GM23338 (cell line): Measurements from ENCODE around the gene KCNIP3. TPM values are rescaled to one million over a fixed set of nuclear protein-coding genes. Genes with fewer than 3 reads are reported as not detected.

Source experiments
- ATAC-seq: fragments of 200-7000 bp; cut with Tn5 transposase; 3 replicates; pipeline ENCODE4 v1.9.1; 2020
- DNase-seq: peaks from one replicate; pipeline ENCODE4 v3.0.0-alpha.2; 2015; ENCODE audit warnings: low spot score
- H2AFZ ChIP-seq: fragments of 200-600 bp; sonication (generic); 2 replicates; pipeline ENCODE4 v1.8.0; 2016; ENCODE audit warnings: antibody characterized with exemption, mild to moderate bottlenecking, moderate library complexity
- H3F3A ChIP-seq: fragments of 200-600 bp; sonication (generic); replicated peaks from 2 replicates; pipeline ENCODE4 v1.8.0; 2017; ENCODE audit warnings: antibody characterized with exemption, mixed run types, low read depth
- H3K27ac ChIP-seq: fragments of 200-600 bp; sonication (generic); 2 replicates; pipeline ENCODE4 v1.6.1; 2016; ENCODE audit warnings: low read depth
- H3K27me3 ChIP-seq: fragments of 200-600 bp; sonication (generic); 2 replicates; pipeline ENCODE4 v1.8.0; 2016; ENCODE audit warnings: mild to moderate bottlenecking, mixed run types, moderate library complexity; ENCODE audit not compliant: insufficient read depth
- H3K36me3 ChIP-seq: fragments of 200-600 bp; sonication (generic); 2 replicates; pipeline ENCODE4 v1.8.0; 2016; ENCODE audit warnings: mild to moderate bottlenecking; ENCODE audit not compliant: insufficient read depth
- H3K4me1 ChIP-seq: fragments of 200-600 bp; sonication (generic); 2 replicates; pipeline ENCODE4 v1.8.0; 2016; ENCODE audit warnings: mild to moderate bottlenecking, moderate library complexity; ENCODE audit not compliant: insufficient read depth
- H3K4me2 ChIP-seq: fragments of 200-600 bp; sonication (generic); 2 replicates; pipeline ENCODE4 v1.7.1; 2017; ENCODE audit warnings: mixed run types
- H3K4me3 ChIP-seq: fragments of 200-600 bp; sonication (generic); 2 replicates; pipeline ENCODE4 v1.6.1; 2016; ENCODE audit warnings: mixed run types
- H3K79me2 ChIP-seq: fragments of 200-600 bp; sonication (generic); replicated peaks from 2 replicates; pipeline ENCODE4 v1.8.0; 2017; ENCODE audit warnings: mild to moderate bottlenecking; ENCODE audit not compliant: insufficient read depth
- H3K9me2 ChIP-seq: fragments of 200-600 bp; sonication (generic); 2 replicates; pipeline ENCODE4 v1.8.0; 2017; ENCODE audit not compliant: insufficient read depth
- H4K20me1 ChIP-seq: fragments of 200-600 bp; sonication (generic); replicated peaks from 2 replicates; pipeline ENCODE4 v1.8.0; 2017; ENCODE audit warnings: mild to moderate bottlenecking; ENCODE audit not compliant: insufficient read depth
- H3K27ac Mint-ChIP-seq: 2 replicates; pipeline ENCODE4 v1.8.0; 2020; ENCODE audit warnings: inconsistent platforms, mild to moderate bottlenecking, moderate library complexity, mixed read lengths
- H3K27me3 Mint-ChIP-seq: 3 replicates; pipeline ENCODE4 v1.8.0; 2022; ENCODE audit warnings: low read depth, mild to moderate bottlenecking, moderate library complexity, mixed read lengths, inconsistent platforms; ENCODE audit not compliant: insufficient read depth, poor library complexity
- H3K36me3 Mint-ChIP-seq: 3 replicates; pipeline ENCODE4 v1.8.0; 2021; ENCODE audit warnings: low read depth, mild to moderate bottlenecking, inconsistent platforms, moderate library complexity, mixed read lengths
- H3K4me1 Mint-ChIP-seq: 3 replicates; pipeline ENCODE4 v1.8.0; 2020; ENCODE audit warnings: mild to moderate bottlenecking, inconsistent platforms, mixed read lengths
- H3K4me3 Mint-ChIP-seq: 3 replicates; pipeline ENCODE4 v1.8.0; 2021; ENCODE audit warnings: moderate library complexity, mild to moderate bottlenecking, inconsistent platforms, mixed read lengths
- H3K9me3 Mint-ChIP-seq: 3 replicates; pipeline ENCODE4 v1.8.0; 2020; ENCODE audit warnings: moderate library complexity, mild to moderate bottlenecking, inconsistent platforms, mixed read lengths
- CREB1 ChIP-seq: fragments of 250-450 bp; sonication (Bioruptor Pico); IDR thresholded peaks from 2 replicates; pipeline ENCODE4 v1.5.0; 2020; ENCODE audit warnings: low read depth, mild to moderate bottlenecking, moderate library complexity
- ETS1 ChIP-seq: IDR thresholded peaks from 2 replicates; pipeline ENCODE4 v1.6.1; 2016; ENCODE audit warnings: antibody characterized with exemption
- EZH2 ChIP-seq: fragments of 200-600 bp; sonication (generic); IDR thresholded peaks from one replicate; pipeline ENCODE4 v1.8.0; 2017; ENCODE audit warnings: antibody characterized with exemption, mild to moderate bottlenecking, low read depth; ENCODE audit not compliant: unreplicated experiment
- JUNB ChIP-seq: IDR thresholded peaks from one replicate; pipeline ENCODE4 v1.6.1; 2016; ENCODE audit warnings: antibody characterized with exemption; ENCODE audit not compliant: unreplicated experiment
- NANOG ChIP-seq: IDR thresholded peaks from 2 replicates; pipeline ENCODE4 v1.6.1; 2016; ENCODE audit warnings: antibody characterized with exemption, borderline replicate concordance
- POLR2AphosphoS5 ChIP-seq: IDR thresholded peaks from 2 replicates; pipeline ENCODE4 v1.6.1; 2016; ENCODE audit warnings: antibody characterized with exemption, low read depth
- REST ChIP-seq: IDR thresholded peaks from one replicate; pipeline ENCODE4 v1.6.1; 2018; ENCODE audit warnings: antibody characterized with exemption; ENCODE audit not compliant: unreplicated experiment
- STAT1 ChIP-seq: IDR thresholded peaks from one replicate; pipeline ENCODE4 v1.6.1; 2016; ENCODE audit warnings: antibody characterized with exemption; ENCODE audit not compliant: unreplicated experiment
- ZNF114 ChIP-seq: fragments of 250-450 bp; sonication (Bioruptor Pico); IDR thresholded peaks from 2 replicates; pipeline ENCODE4 v1.5.0; 2020; ENCODE audit warnings: mild to moderate bottlenecking, moderate library complexity
- ZNF331 ChIP-seq: fragments of 250-450 bp; sonication (Bioruptor Pico); IDR thresholded peaks from 2 replicates; pipeline ENCODE4 v1.5.0; 2020; ENCODE audit warnings: low read depth, mild to moderate bottlenecking, moderate library complexity
- ZNF462 ChIP-seq: fragments of 250-450 bp; sonication (Bioruptor Pico); IDR thresholded peaks from 2 replicates; pipeline ENCODE4 v1.5.0; 2020; ENCODE audit warnings: mild to moderate bottlenecking, moderate library complexity
- polyA plus RNA-seq: library from polyadenylated mRNA; unstranded; fragments of >200 nt; fragmentation: Nextera tagmentation; extraction: Ambion mirVana; gene quantifications from 2 replicates; pipeline ENCODE4 v1.2.1, GENCODE V29; 2016
- total RNA-seq: library from RNA; depleted of rRNA; stranded (reverse); fragments of >200 nt; shearing (Covaris generic); gene quantifications from 2 replicates; pipeline ENCODE4 v1.2.3, GENCODE V29; 2014
- TF ChIP-seq, protein P1 (sequence below), 2 experiments: fragments of 200-600 bp in 1 of 2; sonication (generic) in 1 of 2; conservative IDR thresholded peaks; 2 replicates each; pipeline versions ENCODE4 v1.5.1 to v1.6.1; 2016 to 2017; ENCODE audit warnings: antibody characterized with exemption in 2 of 2, low read depth in 2 of 2, mild to moderate bottlenecking in 2 of 2, moderate library complexity in 1 of 2

Gene KCNIP3
- total and polyA plus RNA-seq, 2 experiments from 2014 or later = 0.32 to 0.83 TPM

DNA sequence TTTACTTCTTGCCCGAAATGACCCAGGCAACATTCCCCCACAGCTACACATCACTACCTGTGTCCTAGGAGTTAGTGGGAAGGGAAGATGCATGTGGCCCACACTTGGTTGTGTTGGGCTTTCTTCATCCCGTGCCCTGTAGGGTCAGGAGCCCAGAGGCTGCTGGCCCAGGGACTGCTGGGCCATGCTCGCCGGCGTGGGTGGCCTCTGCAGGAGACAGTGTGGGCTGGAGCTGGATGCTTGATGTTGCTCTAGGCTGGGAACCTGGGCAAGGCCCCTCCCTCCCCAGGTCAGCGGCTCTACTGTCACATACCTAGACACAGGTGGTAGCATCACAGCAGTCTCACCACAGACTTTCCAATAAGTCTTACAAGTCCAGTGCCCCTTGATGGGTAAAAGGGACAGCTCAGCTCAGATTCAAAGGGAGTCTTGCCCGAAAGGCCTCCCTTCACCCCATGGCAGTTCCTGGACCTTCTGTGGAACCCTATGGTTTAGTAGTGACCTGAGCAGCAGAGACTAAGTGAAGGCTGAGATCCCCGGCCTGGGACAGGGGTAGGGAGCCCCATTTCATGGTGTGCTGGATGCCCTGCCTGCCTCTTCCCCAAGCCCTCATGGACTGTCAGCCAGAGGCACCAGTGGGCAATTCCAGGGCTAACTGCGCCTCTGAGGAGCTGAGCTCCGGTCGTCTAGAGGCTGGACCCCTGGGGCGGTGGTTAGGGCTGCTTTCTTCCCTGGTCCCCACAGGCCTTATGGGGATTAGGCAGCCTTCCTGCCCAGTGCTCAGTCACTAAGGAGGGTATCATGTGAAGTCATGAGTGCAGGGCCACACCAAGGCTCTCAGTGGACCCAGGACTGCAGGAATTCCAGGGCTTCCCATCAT, 59.9 kb downstream of the KCNIP3 start:
- no peak overlapping the region for H3K4me3 ChIP-seq

More for the DNA sequence above, 59.9 kb downstream of the KCNIP3 start:
- no peak overlapping the region for H2AFZ ChIP-seq
- ATAC-seq = no peak
- no peak overlapping the region for H3K27ac Mint-ChIP-seq
- no peaks in the 10 kb centered on the region for H3K79me2 ChIP-seq
- no peaks in the 10 kb centered on the region for H3F3A ChIP-seq
- peaks cover 5% of the 10 kb centered on the region for H3K27me3 Mint-ChIP-seq
- no peaks in the 10 kb centered on the region; the same call in 2 of the 3 replicates for H3K36me3 Mint-ChIP-seq
- H3K36me3 ChIP-seq = no peaks in the 10 kb centered on the region
- H3K27me3 ChIP-seq = no peaks in the 10 kb centered on the region
- H3K4me3 Mint-ChIP-seq = no peak overlapping the region
- H3K27ac ChIP-seq = no peak overlapping the region
- no peaks in the 10 kb centered on the region for H3K9me2 ChIP-seq
- no peaks in the 10 kb centered on the region for H3K4me1 Mint-ChIP-seq
- DNase-seq = no peak
- H3K4me1 ChIP-seq = no peaks in the 10 kb centered on the region
- no peak overlapping the region for H3K4me2 ChIP-seq
- no peaks in the 10 kb centered on the region for H4K20me1 ChIP-seq
- TF ChIP-seq EZH2 (no peak), ZNF114 (CRISPR knock-in tag) (no peak), STAT1 (no peak), REST (no peak), ZNF462 (CRISPR knock-in tag) (no peak), JUNB (no peak), CREB1 (CRISPR knock-in tag) (no peak), ZNF331 (CRISPR knock-in tag) (no peak), NANOG (no peak), POLR2AphosphoS5 (no peak), ETS1 (no peak)
- TF ChIP-seq, protein P1, sequence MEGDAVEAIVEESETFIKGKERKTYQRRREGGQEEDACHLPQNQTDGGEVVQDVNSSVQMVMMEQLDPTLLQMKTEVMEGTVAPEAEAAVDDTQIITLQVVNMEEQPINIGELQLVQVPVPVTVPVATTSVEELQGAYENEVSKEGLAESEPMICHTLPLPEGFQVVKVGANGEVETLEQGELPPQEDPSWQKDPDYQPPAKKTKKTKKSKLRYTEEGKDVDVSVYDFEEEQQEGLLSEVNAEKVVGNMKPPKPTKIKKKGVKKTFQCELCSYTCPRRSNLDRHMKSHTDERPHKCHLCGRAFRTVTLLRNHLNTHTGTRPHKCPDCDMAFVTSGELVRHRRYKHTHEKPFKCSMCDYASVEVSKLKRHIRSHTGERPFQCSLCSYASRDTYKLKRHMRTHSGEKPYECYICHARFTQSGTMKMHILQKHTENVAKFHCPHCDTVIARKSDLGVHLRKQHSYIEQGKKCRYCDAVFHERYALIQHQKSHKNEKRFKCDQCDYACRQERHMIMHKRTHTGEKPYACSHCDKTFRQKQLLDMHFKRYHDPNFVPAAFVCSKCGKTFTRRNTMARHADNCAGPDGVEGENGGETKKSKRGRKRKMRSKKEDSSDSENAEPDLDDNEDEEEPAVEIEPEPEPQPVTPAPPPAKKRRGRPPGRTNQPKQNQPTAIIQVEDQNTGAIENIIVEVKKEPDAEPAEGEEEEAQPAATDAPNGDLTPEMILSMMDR (conservative IDR thresholded peaks at IDR 0.05; ENCODE audit: low read depth in 2 of 2) = no peak
- peaks cover 12% of the 10 kb centered on the region for H3K9me3 Mint-ChIP-seq
